ENCODE data around the gene HIF1AN. TPM values are rescaled to one million over a fixed set of nuclear protein-coding genes. Genes with fewer than 3 reads are reported as not detected.
A peak's percentile ranks its signal among the peaks of the same experiment; 100 is the strongest.

Gene HIF1AN
- total RNA-seq, 1 donor from 2014 or later: 63.4 TPM

DNA sequence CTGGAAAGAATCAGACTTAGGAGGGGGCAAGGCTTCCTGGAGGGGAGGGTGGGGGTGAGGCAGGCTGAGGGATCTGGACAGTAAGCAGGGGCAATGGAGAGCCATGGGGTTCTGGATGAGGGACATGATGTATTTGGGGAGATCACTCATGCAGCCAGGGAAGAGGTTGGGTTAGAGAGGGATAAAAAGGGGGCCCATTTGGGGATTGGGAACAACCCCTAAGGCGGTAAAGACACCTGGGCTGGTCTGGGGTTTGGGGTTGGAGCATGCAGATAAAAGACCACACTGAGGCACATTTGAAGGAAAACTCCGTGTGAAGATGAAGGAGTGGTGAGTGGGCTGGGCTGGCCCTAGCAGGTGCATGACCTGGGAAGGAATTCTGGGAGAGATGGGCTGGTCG is 30.8 kb downstream of the HIF1AN start:
- no peak overlapping the region for H3K4me3 Mint-ChIP-seq
- no peaks in the 10 kb centered on the region for H3K36me3 Mint-ChIP-seq
- H3K9me3 Mint-ChIP-seq: no peaks in the 10 kb centered on the region
- TF ChIP-seq, protein P1, sequence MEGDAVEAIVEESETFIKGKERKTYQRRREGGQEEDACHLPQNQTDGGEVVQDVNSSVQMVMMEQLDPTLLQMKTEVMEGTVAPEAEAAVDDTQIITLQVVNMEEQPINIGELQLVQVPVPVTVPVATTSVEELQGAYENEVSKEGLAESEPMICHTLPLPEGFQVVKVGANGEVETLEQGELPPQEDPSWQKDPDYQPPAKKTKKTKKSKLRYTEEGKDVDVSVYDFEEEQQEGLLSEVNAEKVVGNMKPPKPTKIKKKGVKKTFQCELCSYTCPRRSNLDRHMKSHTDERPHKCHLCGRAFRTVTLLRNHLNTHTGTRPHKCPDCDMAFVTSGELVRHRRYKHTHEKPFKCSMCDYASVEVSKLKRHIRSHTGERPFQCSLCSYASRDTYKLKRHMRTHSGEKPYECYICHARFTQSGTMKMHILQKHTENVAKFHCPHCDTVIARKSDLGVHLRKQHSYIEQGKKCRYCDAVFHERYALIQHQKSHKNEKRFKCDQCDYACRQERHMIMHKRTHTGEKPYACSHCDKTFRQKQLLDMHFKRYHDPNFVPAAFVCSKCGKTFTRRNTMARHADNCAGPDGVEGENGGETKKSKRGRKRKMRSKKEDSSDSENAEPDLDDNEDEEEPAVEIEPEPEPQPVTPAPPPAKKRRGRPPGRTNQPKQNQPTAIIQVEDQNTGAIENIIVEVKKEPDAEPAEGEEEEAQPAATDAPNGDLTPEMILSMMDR (IDR thresholded peaks at IDR 0.05; ENCODE audit: unreplicated experiment): no peak
- H3K27ac Mint-ChIP-seq: no peak overlapping the region
- no peak for DNase-seq (ENCODE audit: low spot score in 2 of 2, unreplicated experiment in 2 of 2)
- no peaks in the 10 kb centered on the region for H3K4me1 Mint-ChIP-seq
- peaks cover 6% of the 10 kb centered on the region for H3K27me3 Mint-ChIP-seq (ENCODE audit: low read depth)

GRCh38 chr10:100567249-100567648 is 31.5 kb downstream of the HIF1AN start:
- Mint-ChIP-seq H3K27me3 (ENCODE audit: low read depth) (peaks cover 1% of the 10 kb centered on the region), H3K4me1 (no peaks in the 10 kb centered on the region)

GRCh38 chr10:100567826-100568225 is 32.1 kb downstream of the HIF1AN start:
- H3K4me1 Mint-ChIP-seq: no peaks in the 10 kb centered on the region
- DNase-seq (ENCODE audit: low spot score in 2 of 2, unreplicated experiment in 2 of 2): no peak
- peaks cover 4% of the 10 kb centered on the region for H3K27me3 Mint-ChIP-seq (ENCODE audit: low read depth)
- H3K36me3 Mint-ChIP-seq: no peaks in the 10 kb centered on the region
- H3K9me3 Mint-ChIP-seq: no peaks in the 10 kb centered on the region
- H3K27ac Mint-ChIP-seq: no peak overlapping the region
- TF ChIP-seq, protein P1 (IDR thresholded peaks at IDR 0.05; ENCODE audit: unreplicated experiment): no peak
- no peak overlapping the region for H3K4me3 Mint-ChIP-seq

More at GRCh38 chr10:100567249-100567648, 31.5 kb downstream of the HIF1AN start:
- TF ChIP-seq, protein P1 (IDR thresholded peaks at IDR 0.05; ENCODE audit: unreplicated experiment): no peak
- Mint-ChIP-seq H3K4me3 (no peak overlapping the region), H3K9me3 (no peaks in the 10 kb centered on the region), H3K27ac (no peak overlapping the region), H3K36me3 (no peaks in the 10 kb centered on the region)
- no peak for DNase-seq (ENCODE audit: low spot score in 2 of 2, unreplicated experiment in 2 of 2)

DNA sequence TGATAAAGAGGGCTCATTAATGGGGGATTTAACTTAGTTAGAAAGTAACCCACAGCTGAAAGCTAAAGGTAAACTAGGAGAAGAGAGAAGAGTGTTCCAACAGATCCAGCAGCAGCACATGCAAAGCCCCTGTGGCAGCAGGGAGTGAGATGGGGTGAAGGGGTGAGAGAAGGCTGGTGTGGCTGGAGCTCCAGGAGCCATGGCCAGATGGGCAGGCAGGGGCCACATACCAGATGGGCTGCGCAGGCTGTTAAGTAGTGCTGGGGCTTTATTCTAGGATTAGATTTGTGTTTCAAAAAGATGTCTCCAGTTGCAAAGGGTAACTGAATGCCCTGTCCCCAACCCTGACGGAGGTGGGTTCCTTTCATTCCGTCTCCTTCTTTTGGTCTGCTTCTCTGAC is 33.2 kb downstream of the HIF1AN start:
- Mint-ChIP-seq H3K27ac (no peak overlapping the region), H3K9me3 (no peaks in the 10 kb centered on the region), H3K36me3 (no peaks in the 10 kb centered on the region), H3K27me3 (ENCODE audit: low read depth) (peaks cover 14% of the 10 kb centered on the region), H3K4me1 (no peaks in the 10 kb centered on the region), H3K4me3 (no peak overlapping the region)
- TF ChIP-seq, protein P1 (IDR thresholded peaks at IDR 0.05; ENCODE audit: unreplicated experiment): no peak
- peak in 1 of 2 experiments; percentile 28 for DNase-seq (ENCODE audit: low spot score in 2 of 2, unreplicated experiment in 2 of 2)

GRCh38 chr10:100569687-100570481 is 34.1 kb downstream of the HIF1AN start:
- no peaks in the 10 kb centered on the region for H3K9me3 Mint-ChIP-seq
- TF ChIP-seq, protein P1 (IDR thresholded peaks at IDR 0.05; ENCODE audit: unreplicated experiment): no peak
- no peak overlapping the region for H3K27ac Mint-ChIP-seq
- H3K27me3 Mint-ChIP-seq (ENCODE audit: low read depth): peaks cover 24% of the 10 kb centered on the region
- H3K36me3 Mint-ChIP-seq: no peaks in the 10 kb centered on the region
- no peaks in the 10 kb centered on the region for H3K4me1 Mint-ChIP-seq
- DNase-seq (ENCODE audit: low spot score in 2 of 2, unreplicated experiment in 2 of 2): no peak
- H3K4me3 Mint-ChIP-seq: no peak overlapping the region
